Measurements from ENCODE around the gene FGF12.
"Not testable (repeated sequence)": the region's sequence is repeated elsewhere in the genome, so short reads cannot be mapped to it uniquely, and the experiment has no call there.

Gene FGF12

DNA sequence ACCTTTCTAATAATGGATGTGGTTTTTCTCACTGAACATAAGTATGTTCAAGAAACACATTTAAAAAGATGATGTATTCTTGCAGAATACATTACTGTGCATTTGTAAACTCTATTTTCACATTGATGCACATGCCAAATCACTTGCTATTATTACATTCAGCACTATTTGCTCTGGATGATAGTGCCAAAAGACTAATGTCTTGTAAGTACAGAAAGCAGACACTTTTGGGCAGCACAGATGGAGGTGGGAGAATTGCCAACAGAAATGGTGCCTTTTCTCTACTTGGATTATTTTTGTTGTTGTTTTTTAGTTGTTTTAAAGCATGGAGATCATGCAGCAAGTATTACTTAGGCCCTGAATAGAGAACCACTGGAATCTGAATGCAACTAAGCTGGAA lies 10.2 kb upstream of the FGF12 start:
- no peaks in the 10 kb centered on the region for H3K4me1 ChIP-seq
- no peak overlapping the region for H3K9ac ChIP-seq

DNA sequence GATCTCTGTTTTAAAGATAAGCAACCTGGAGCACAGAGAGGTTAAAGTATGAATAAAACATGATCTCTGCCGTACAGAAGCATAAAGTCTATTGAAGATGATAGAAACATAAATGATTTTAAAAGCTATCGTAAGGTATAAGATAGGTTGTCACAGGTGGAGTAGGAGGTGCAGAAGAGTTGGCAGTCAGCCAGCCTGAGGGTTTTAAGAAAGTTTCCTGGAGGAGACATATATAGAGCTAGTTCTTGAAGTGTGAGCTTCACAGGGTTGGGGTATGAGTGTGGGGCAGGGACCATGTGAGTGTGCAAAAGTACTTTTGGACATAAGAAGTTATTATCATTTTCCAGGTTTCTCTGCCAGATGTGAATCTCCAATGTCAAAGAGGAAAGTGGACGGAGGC lies 3.9 kb upstream of the FGF12 start:
- H3K36me3 ChIP-seq: no peaks in the 10 kb centered on the region
- no peaks in the 10 kb centered on the region for H3K4me1 ChIP-seq
- TF ChIP-seq Cebpa-rat (IDR thresholded peaks at IDR 0.05): no peak
- H3K4me2 ChIP-seq: no peak overlapping the region
- H3K27me3 ChIP-seq: no peaks in the 10 kb centered on the region
- no peak overlapping the region for H3K9ac ChIP-seq
- no peaks in the 10 kb centered on the region for H3K9me3 ChIP-seq (replicated peaks in 1 of 11)
- no peak overlapping the region for H3K4me3 ChIP-seq
- no peaks in the 10 kb centered on the region for H4K20me1 ChIP-seq
- H3K27ac ChIP-seq: no peak overlapping the region

More for the DNA sequence above, 10.2 kb upstream of the FGF12 start:
- Histone ChIP-seq H4K20me1 (no peaks in the 10 kb centered on the region), H3K4me2 (no peak overlapping the region), H3K9me3 (replicated peaks in 1 of 11) (no peaks in the 10 kb centered on the region), H3K27ac (no peak overlapping the region), H3K4me3 (no peak overlapping the region), H3K36me3 (no peaks in the 10 kb centered on the region), H3K27me3 (no peaks in the 10 kb centered on the region)
- TF ChIP-seq Cebpa-rat (IDR thresholded peaks at IDR 0.05): no peak

DNA sequence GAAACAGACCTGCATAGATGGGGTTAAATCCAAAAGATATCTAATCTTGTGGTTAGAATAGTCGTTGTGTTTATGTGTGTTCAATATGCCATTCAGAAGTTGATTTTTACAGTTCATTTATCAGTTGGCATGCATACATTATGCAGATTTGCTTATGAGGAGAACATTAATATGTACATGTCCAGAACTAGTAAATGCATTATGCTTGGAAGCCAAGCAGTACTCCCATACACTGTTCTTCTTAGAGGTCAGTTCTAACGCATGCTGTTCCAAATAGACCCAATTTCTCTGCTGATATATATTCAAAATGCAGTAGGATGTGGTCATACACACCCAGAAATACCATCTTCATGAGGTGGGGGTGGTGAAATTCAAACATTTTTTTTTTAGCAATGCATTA lies 956 bp downstream of the FGF12 start:
- no peak overlapping the region for H3K9ac ChIP-seq
- no peak for TF ChIP-seq Cebpa-rat (IDR thresholded peaks at IDR 0.05)
- H3K4me3 ChIP-seq: no peak overlapping the region
- no peaks in the 10 kb centered on the region for H3K36me3 ChIP-seq
- no peaks in the 10 kb centered on the region for H3K4me1 ChIP-seq
- H4K20me1 ChIP-seq: no peaks in the 10 kb centered on the region
- H3K4me2 ChIP-seq: no peak overlapping the region
- H3K27me3 ChIP-seq: no peaks in the 10 kb centered on the region
- no peaks in the 10 kb centered on the region for H3K9me3 ChIP-seq (replicated peaks in 1 of 11)
- no peak overlapping the region for H3K27ac ChIP-seq

DNA sequence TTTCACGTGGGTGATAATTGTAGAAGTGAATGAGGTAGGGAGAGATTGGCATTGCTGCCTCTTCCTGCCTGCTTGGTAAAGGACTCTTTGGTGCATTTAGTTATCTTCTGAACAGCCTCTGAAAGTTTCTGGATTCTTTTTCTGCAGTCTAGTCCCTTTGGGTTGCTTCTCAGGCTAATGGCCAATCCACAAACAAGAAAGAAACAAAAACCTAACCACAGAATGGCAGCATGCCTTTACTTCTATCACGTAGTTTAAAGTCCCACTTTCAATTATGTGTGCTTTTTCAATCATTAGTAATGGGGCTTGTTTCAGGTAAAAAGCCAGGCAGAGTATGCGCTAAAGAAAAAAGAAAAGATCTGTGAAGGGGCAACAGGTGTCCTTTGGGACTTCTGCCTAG lies 7.4 kb downstream of the FGF12 start:
- no peaks in the 10 kb centered on the region for H3K4me1 ChIP-seq
- H4K20me1 ChIP-seq: no peaks in the 10 kb centered on the region
- H3K9ac ChIP-seq: no peak overlapping the region
- H3K27ac ChIP-seq: no peak overlapping the region
- no peak overlapping the region for H3K4me2 ChIP-seq
- no peak for TF ChIP-seq Cebpa-rat (IDR thresholded peaks at IDR 0.05)
- H3K36me3 ChIP-seq: no peaks in the 10 kb centered on the region
- H3K9me3 ChIP-seq (replicated peaks in 1 of 11): no peaks in the 10 kb centered on the region
- H3K4me3 ChIP-seq: no peak overlapping the region
- H3K27me3 ChIP-seq: no peaks in the 10 kb centered on the region

DNA sequence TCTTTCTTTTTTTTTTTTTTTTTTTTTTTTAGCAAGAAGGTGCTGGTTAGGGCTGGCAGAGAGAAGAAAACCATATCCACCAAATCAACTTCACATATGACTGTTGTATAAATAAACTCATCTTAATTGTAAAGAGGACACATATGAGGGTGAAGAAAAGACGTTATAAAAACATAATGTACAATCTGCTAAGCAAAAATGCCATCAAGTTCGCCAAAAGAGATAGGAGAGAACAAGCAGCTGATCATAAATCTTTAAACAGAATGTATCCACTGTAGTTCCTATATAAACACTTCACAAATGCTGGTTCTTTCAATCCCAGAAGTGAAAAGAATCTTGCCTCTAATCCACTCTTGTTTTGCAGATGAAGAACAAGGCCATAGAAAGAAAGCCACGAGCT lies 9.2 kb downstream of the FGF12 start:
- H3K4me1 ChIP-seq: no peaks in the 10 kb centered on the region
- no peak overlapping the region for H3K4me3 ChIP-seq
- H4K20me1 ChIP-seq: no peaks in the 10 kb centered on the region
- H3K9ac ChIP-seq: no peak overlapping the region
- no peak overlapping the region for H3K4me2 ChIP-seq
- H3K36me3 ChIP-seq: no peaks in the 10 kb centered on the region
- H3K9me3 ChIP-seq (replicated peaks in 1 of 11): no peaks in the 10 kb centered on the region
- H3K27ac ChIP-seq: no peak overlapping the region
- H3K27me3 ChIP-seq: no peaks in the 10 kb centered on the region
- TF ChIP-seq Cebpa-rat (IDR thresholded peaks at IDR 0.05): no peak

DNA sequence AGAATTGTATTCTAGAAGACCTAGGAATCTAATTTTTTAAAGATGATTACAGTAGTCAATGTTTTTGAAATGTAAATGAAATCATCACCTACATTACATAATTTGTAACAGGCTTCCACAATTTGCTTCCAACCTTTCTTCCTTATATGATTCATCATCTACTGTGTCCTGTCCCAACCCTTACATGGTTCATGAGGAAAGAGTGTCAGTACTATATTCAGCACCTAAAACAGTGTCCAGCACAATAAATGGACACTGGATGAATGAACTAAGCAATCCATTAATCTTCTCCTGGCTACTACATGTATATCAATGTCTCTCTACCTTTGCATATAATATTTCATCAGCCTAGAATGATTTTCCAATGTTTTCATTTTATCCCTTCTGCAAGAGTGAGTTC lies 12.2 kb downstream of the FGF12 start:
- Histone ChIP-seq H3K9me3 (replicated peaks in 1 of 11) (peaks cover 0 to 10% (median 7%) of the 10 kb centered on the region in 11 experiments; a peak in 10 of 22 replicates), H3K4me2 (no peak overlapping the region), H3K27me3 (no peaks in the 10 kb centered on the region), H3K4me1 (no peaks in the 10 kb centered on the region), H3K36me3 (no peaks in the 10 kb centered on the region), H3K9ac (no peak overlapping the region), H3K27ac (no peak overlapping the region), H4K20me1 (no peaks in the 10 kb centered on the region), H3K4me3 (no peak overlapping the region)
- TF ChIP-seq Cebpa-rat (IDR thresholded peaks at IDR 0.05): no peak

DNA sequence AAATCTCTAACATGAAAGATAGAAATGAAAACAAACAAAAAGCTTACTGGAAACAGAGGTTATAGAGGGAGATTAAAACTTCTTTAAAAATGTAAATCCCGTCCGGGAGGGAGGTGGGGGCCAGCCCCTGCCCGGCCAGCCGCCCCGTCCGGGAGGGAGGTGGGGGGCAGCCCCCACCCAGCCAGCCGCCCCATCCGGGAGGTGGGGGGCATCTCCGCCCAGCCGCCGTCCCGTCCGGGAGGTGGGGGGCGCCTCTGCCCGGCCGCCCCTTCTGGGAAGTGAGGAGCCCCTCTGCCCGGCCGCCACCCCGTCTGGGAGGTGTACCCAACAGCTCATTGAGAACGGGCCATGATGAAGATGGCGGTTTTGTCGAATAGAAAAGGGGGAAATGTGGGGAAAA lies 16.2 kb downstream of the FGF12 start:
- H3K4me1 ChIP-seq, H3K4me3 ChIP-seq, H3K9ac ChIP-seq, H3K4me2 ChIP-seq, H3K36me3 ChIP-seq, H4K20me1 ChIP-seq, H3K27ac ChIP-seq, H3K27me3 ChIP-seq: not testable (repeated sequence)
- peaks cover 0 to 10% (median 7%) of the 10 kb centered on the region in 11 experiments; a peak in 10 of 22 replicates for H3K9me3 ChIP-seq (replicated peaks in 1 of 11)

DNA sequence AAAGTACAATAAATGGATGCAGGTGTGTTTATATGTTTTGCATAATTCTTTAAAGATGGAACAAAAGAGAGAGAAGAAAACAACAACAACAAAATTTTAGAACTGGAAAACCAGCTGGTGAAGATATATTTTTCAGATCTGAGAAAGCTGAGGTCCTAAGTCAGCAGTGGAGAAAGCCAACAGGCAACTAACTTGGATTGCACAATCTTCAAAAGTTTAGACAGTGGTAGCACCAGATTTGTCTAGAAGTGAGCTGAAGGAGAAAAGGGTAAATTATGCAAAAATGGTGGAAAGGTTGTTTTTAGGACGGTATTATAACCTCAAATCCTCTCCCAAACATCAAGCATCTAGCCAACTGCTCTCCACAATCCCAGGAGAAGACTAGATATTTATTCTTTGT lies 17.0 kb downstream of the FGF12 start:
- no peaks in the 10 kb centered on the region for H4K20me1 ChIP-seq
- H3K4me2 ChIP-seq: no peak overlapping the region
- H3K4me1 ChIP-seq: peaks cover 0 to 12% (median 0%) of the 10 kb centered on the region in 10 experiments; a peak in 4 of 20 replicates
- no peak overlapping the region for H3K9ac ChIP-seq
- H3K9me3 ChIP-seq (replicated peaks in 1 of 11): peaks cover 0 to 10% (median 7%) of the 10 kb centered on the region in 11 experiments; a peak in 10 of 22 replicates
- no peaks in the 10 kb centered on the region for H3K36me3 ChIP-seq
- peak in 2 of 11 experiments; percentile 27 to 28; a peak in 2 of 22 replicates for TF ChIP-seq Cebpa-rat (IDR thresholded peaks at IDR 0.05)
- H3K27ac ChIP-seq: no peak overlapping the region
- H3K4me3 ChIP-seq: no peak overlapping the region
- no peaks in the 10 kb centered on the region for H3K27me3 ChIP-seq

DNA sequence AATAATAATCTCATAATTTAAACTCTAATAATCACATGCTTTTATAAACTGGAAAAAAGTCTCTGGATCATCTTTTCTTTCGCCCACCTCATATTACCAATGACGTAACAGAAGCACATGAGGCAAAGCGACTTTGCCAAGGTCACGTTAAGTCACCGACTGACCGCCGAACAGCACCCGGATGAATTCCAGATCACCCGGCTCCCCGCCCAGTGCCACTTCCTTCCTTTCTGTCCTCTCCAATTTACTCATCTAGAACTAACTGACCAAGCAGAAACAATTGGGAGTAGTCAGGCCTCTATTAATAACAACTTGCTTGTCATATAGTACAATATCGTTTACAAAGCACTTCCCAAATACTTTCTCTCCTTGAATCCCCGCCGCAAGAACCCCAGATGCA lies 21.1 kb downstream of the FGF12 start:
- Histone ChIP-seq H3K27me3 (no peaks in the 10 kb centered on the region), H3K27ac (peak overlapping the region in 2 of 11 experiments; percentile 26 to 50; a peak in 2 of 22 replicates), H3K36me3 (no peaks in the 10 kb centered on the region), H4K20me1 (no peaks in the 10 kb centered on the region), H3K4me1 (peaks cover 0 to 29% (median 0%) of the 10 kb centered on the region in 10 experiments; a peak in 4 of 20 replicates), H3K4me2 (no peak overlapping the region; a peak in 1 of 22 replicates), H3K9me3 (replicated peaks in 1 of 11) (peaks cover 0 to 21% (median 9%) of the 10 kb centered on the region in 11 experiments; a peak in 11 of 22 replicates), H3K4me3 (no peak overlapping the region), H3K9ac (no peak overlapping the region)
- TF ChIP-seq Cebpa-rat (IDR thresholded peaks at IDR 0.05): no peak

DNA sequence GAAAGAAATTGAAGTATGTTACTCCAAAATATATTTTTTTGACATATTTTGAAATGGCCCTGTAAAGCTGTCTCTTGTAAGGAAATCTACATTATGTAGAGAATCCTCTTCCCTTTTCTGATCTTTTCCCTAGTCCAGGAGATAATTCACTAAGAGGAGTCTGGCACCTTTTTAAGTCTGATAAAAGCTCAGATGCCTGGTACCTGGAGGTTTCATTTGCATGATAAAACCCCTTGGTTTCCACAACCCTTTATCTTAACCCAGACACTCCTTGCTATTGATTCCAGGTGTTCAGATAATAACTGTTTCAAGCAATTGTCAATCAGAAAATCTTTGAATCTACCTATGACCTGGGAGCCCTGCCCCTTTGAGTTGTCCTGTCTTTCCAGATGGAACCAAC lies 26.5 kb downstream of the FGF12 start:
- TF ChIP-seq Cebpa-rat (IDR thresholded peaks at IDR 0.05): no peak

More for the DNA sequence above, 26.5 kb downstream of the FGF12 start:
- H3K4me1 ChIP-seq: peaks cover 0 to 64% (median 0%) of the 10 kb centered on the region in 10 experiments; a peak in 4 of 20 replicates
- H3K27ac ChIP-seq: no peak overlapping the region
- peaks cover 0 to 12% (median 0%) of the 10 kb centered on the region in 11 experiments; a peak in 4 of 22 replicates for H3K9me3 ChIP-seq (replicated peaks in 1 of 11)
- no peaks in the 10 kb centered on the region for H3K27me3 ChIP-seq
- H4K20me1 ChIP-seq: no peaks in the 10 kb centered on the region
- H3K4me2 ChIP-seq: no peak overlapping the region
- H3K4me3 ChIP-seq: no peak overlapping the region
- no peak overlapping the region for H3K9ac ChIP-seq
- H3K36me3 ChIP-seq: no peaks in the 10 kb centered on the region

All from BLaER1 treated with 17β-estradiol and CSF1 and Interleukin-3, amounts not matched to agents 10 nM and 100 nM (cell line).